A549 (cell line): ENCODE data around the gene USP32. TPM values are rescaled to one million over a fixed set of nuclear protein-coding genes. Genes with fewer than 3 reads are reported as not detected.

Experiments used
- ATAC-seq, 2 experiments: fragments of 200-7000 bp in 1 of 2; fragments of >200 bp in 1 of 2; cut with Nextera tagmentation in 1 of 2; cut with Tn5 transposase in 1 of 2; 3 replicates each; pipeline versions ENCODE4 v1.8.0 to v1.9.1; 2018 to 2020; ENCODE audit warnings: mild to moderate bottlenecking in 1 of 2, moderate library complexity in 1 of 2
- CTCF ChIA-PET: fragments of 300-600 bp; sonication (Branson Sonifier 250); formaldehyde crosslinking; extraction: SDS; loops from one replicate; lab custom pipeline; 2021; ENCODE audit warnings: antibody characterized with exemption, inconsistent platforms; lab: Yijun Ruan, JAX
- POLR2A ChIA-PET: fragments of 350-600 bp; formaldehyde crosslinking; extraction: SDS; loops from one replicate; lab custom pipeline; 2021; ENCODE audit warnings: antibody characterized with exemption, inconsistent platforms; lab: Yijun Ruan, JAX
- DNase-seq, 2 experiments: peaks; one replicate each; pipeline versions ENCODE4 v3.0.0 to v3.0.0-alpha.2; 2011 to 2016; ENCODE audit warnings: low read depth in 1 of 2, low spot score in 1 of 2
- FAIRE-seq: peaks from 2 replicates; lab custom pipeline; 2011; peaks lifted over from hg19 to GRCh38; lab: Jason Lieb, UNC
- H3K27ac ChIP-seq, 2 experiments: fragments of >200 bp; sonication (Bioruptor Twin); formaldehyde crosslinking; 3 replicates each; pipeline ENCODE4 v1.5.1; 2016 to 2017
- H3K4me1 ChIP-seq: fragments of >200 bp; sonication (Bioruptor Twin); formaldehyde crosslinking; 3 replicates; pipeline ENCODE4 v1.6.1; 2016
- H3K4me2 ChIP-seq: fragments of >200 bp; sonication (Bioruptor Twin); formaldehyde crosslinking; 3 replicates; pipeline ENCODE4 v1.6.1; 2016
- H3K4me3 ChIP-seq: fragments of >200 bp; sonication (Bioruptor Twin); formaldehyde crosslinking; 3 replicates; pipeline ENCODE4 v1.5.1; 2016
- H3K9me3 ChIP-seq: fragments of >200 bp; sonication (Bioruptor Twin); formaldehyde crosslinking; 3 replicates; pipeline ENCODE4 v1.6.1; 2016
- HEYL ChIP-seq: fragments of 250-450 bp; sonication (Bioruptor Pico); IDR thresholded peaks from 2 replicates; pipeline ENCODE4 v1.8.0; 2021; ENCODE audit warnings: mild to moderate bottlenecking, moderate library complexity
- HOXA7 ChIP-seq: fragments of 250-450 bp; sonication (Bioruptor Pico); IDR thresholded peaks from 2 replicates; pipeline ENCODE4 v1.5.0; 2020; ENCODE audit warnings: mild to moderate bottlenecking, moderate library complexity
- KDM5A ChIP-seq: fragments of 200-600 bp; sonication (generic); IDR thresholded peaks from 2 replicates; pipeline ENCODE4 v1.6.1; 2016; ENCODE audit warnings: antibody characterized with exemption, mild to moderate bottlenecking
- PHF8 ChIP-seq: fragments of 200-600 bp; sonication (generic); IDR thresholded peaks from 2 replicates; pipeline ENCODE4 v1.6.1; 2016; ENCODE audit warnings: low read depth, mild to moderate bottlenecking, antibody characterized with exemption, moderate library complexity, borderline replicate concordance
- ZSCAN20 ChIP-seq: fragments of 250-450 bp; sonication (Bioruptor Pico); IDR thresholded peaks from 2 replicates; pipeline ENCODE4 v1.8.0; 2022; ENCODE audit warnings: mild to moderate bottlenecking, moderate library complexity
- WGBS: methylation state at CpG from one replicate; pipeline ENCODE4 v1.1.6; 2017; ENCODE audit errors: missing lambda C conversion rate; 5-methylcytosine and 5-hydroxymethylcytosine counted together
- polyA plus RNA-seq, 4 experiments: library from polyadenylated mRNA; depleted of rRNA in 3 of 4; stranded (reverse); fragments of >200 nt; fragmentation: RNase III in 1 of 4; extraction: RNeasy Plus Mini Kit Qiagen cat#74134 plus additional on column Dnase treatment in 1 of 4; gene quantifications; 2 replicates in 3 of 4; 3 replicates in 1 of 4; pipeline ENCODE4 v1.2.3, GENCODE V29; 2011 to 2017
- TF ChIP-seq, protein P1 (sequence below): fragments of >200 bp; sonication (Bioruptor Twin); formaldehyde crosslinking; IDR thresholded peaks from 3 replicates; pipeline ENCODE4 v1.6.1; 2016
- TF ChIP-seq, protein P2 (sequence below): fragments of 150-350 bp; IDR thresholded peaks from 2 replicates; pipeline ENCODE4 v1.6.1; 2014; ENCODE audit warnings: low read depth, mild to moderate bottlenecking, low read length

The USP32 gene
- polyA plus RNA-seq, 2 of the 4 experiments (the other 2 are of a cell fraction) = 35.4 to 52.2 TPM

DNA sequence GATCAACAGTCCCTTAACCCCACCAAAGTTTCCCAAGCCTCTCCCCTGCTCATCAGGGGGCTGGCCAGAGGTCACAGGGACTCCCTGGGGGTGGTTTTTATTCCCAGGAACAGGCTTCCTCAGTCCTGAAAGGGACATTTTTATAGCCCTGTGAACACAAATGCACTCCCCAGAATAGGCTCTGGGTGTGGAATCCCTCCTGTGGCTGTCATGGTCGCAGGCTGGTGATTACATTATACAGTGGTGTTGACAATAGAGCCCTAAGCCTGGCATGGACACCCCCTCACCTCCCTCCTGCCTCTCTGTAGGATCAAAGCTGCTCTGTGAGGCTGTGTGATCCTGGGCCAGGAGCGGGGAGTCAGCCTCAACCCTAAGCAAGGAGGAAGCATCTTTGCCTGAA is 243.6 kb downstream of the USP32 start:
- FAIRE-seq (no peak), DNase-seq (no peak), ATAC-seq (peak; percentile 9 to 11; a peak in 3 of 6 replicates)
- ChIA-PET POLR2A (interaction anchor here (0.5 kb wide), 1 partner anchor 95 kb away, joined by 7 read pairs; no protein-coding TSS in a partner anchor), CTCF (interaction anchor here (2.0 to 15.1 kb wide), 3 partner anchors 5 to 286 kb away, joined by 7 to 150 read pairs (median 8); no protein-coding TSS in a partner anchor)
- Histone ChIP-seq H3K27ac (no peak overlapping the region), H3K4me2 (no peak overlapping the region)
- WGBS = 9% methylated on average over 1 of the region's 2 CpGs
- TF ChIP-seq KDM5A (no peak), HEYL (no peak)
- TF ChIP-seq, protein P1, sequence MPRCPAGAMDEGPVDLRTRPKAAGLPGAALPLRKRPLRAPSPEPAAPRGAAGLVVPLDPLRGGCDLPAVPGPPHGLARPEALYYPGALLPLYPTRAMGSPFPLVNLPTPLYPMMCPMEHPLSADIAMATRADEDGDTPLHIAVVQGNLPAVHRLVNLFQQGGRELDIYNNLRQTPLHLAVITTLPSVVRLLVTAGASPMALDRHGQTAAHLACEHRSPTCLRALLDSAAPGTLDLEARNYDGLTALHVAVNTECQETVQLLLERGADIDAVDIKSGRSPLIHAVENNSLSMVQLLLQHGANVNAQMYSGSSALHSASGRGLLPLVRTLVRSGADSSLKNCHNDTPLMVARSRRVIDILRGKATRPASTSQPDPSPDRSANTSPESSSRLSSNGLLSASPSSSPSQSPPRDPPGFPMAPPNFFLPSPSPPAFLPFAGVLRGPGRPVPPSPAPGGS = no peak
- TF ChIP-seq, all 56 proteins: peak for 0
- Histone ChIP-seq H3K4me1 (peaks cover 20% of the 10 kb centered on the region), H3K9me3 (no peaks in the 10 kb centered on the region), H3K4me3 (no peak overlapping the region)

DNA sequence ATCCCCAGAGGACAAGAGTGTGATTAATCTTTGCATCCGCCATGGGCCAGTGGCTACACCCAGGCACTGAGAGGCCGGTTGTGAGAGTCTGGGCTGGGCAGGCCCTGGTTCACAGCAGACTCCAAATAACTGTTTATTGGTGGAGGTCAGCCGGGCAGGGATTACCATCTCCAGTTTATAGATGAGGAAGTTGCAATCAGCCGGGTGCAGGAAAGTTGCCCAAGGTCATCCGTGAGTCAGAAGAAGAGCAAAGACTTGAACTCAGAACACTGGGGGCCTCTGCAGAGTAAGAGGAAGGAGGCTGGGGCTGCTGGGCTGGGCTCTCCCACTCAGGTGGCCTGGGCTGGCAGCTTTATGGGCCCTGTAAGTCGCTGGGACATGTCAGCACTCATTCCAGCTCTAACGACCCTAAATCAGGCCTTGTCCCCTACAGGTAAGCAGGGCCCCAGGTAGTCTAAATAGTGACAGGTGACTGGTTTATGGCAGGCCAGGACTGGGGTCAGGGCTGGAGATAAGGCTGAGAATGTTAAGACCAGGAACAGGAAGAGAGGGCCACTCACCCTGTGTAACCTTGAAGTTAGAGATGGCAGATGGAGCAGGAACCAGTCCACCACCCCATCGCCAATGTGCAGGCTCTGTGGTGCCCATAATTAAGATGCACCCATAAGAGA is 244.2 kb downstream of the USP32 start:
- POLR2A ChIA-PET = interaction anchor here (0.5 kb wide), 1 partner anchor 96 kb away, joined by 7 read pairs; no protein-coding TSS in a partner anchor

DNA sequence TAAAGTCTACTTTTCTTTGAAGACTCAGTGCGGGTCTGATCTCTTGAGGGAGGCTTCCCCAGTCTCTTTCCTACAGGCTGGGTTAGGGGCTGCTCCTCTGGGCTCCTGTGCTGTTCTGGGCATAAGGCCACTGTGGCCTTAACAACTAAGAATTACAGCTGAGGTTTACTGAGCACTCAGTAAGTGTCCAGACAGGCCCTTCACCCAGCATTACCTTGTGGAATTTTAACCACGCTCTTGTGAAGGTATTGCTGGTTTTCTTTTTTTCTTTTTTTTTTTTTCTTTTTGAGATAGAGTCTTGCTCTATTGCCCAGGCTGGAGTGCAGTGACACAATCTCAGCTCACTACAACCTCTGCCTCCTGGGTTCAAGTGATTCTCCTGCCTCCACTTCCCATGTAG is 245.7 kb downstream of the USP32 start:
- no peak for DNase-seq
- POLR2A ChIA-PET = no interaction called here
- no peak for FAIRE-seq
- ATAC-seq = no peak
- no peaks in the 10 kb centered on the region for H3K9me3 ChIP-seq
- TF ChIP-seq HOXA7 (CRISPR knock-in tag) (no peak), ZSCAN20 (CRISPR knock-in tag) (no peak)
- peaks cover 36% of the 10 kb centered on the region for H3K4me1 ChIP-seq
- 77% methylated on average over 2 of the region's 2 CpGs for WGBS
- H3K4me2 ChIP-seq = no peak overlapping the region
- H3K27ac ChIP-seq = no peak overlapping the region
- CTCF ChIA-PET = interaction anchor here (0.6 to 10.1 kb wide), 5 partner anchors 8 to 276 kb away, joined by 3 to 150 read pairs (median 4); partner anchors contain the start of genes CA4 and CHCT1
- H3K4me3 ChIP-seq = no peak overlapping the region

More for the DNA sequence above, 244.2 kb downstream of the USP32 start:
- no peak overlapping the region for H3K4me2 ChIP-seq
- no peaks in the 10 kb centered on the region for H3K9me3 ChIP-seq
- peaks cover 27% of the 10 kb centered on the region for H3K4me1 ChIP-seq
- CTCF ChIA-PET = interaction anchor here (1.0 to 15.1 kb wide), 5 partner anchors 5 to 79 kb away, joined by 4 to 150 read pairs (median 4); partner anchors contain the start of gene CA4
- ATAC-seq (no peak), FAIRE-seq (no peak), DNase-seq (no peak)
- no peak overlapping the region for H3K4me3 ChIP-seq
- WGBS = 76% methylated on average over 8 of the region's 8 CpGs
- no peak overlapping the region for H3K27ac ChIP-seq
- TF ChIP-seq PHF8 = no peak
- TF ChIP-seq, protein P2, sequence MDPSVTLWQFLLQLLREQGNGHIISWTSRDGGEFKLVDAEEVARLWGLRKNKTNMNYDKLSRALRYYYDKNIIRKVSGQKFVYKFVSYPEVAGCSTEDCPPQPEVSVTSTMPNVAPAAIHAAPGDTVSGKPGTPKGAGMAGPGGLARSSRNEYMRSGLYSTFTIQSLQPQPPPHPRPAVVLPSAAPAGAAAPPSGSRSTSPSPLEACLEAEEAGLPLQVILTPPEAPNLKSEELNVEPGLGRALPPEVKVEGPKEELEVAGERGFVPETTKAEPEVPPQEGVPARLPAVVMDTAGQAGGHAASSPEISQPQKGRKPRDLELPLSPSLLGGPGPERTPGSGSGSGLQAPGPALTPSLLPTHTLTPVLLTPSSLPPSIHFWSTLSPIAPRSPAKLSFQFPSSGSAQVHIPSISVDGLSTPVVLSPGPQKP = no peak

DNA sequence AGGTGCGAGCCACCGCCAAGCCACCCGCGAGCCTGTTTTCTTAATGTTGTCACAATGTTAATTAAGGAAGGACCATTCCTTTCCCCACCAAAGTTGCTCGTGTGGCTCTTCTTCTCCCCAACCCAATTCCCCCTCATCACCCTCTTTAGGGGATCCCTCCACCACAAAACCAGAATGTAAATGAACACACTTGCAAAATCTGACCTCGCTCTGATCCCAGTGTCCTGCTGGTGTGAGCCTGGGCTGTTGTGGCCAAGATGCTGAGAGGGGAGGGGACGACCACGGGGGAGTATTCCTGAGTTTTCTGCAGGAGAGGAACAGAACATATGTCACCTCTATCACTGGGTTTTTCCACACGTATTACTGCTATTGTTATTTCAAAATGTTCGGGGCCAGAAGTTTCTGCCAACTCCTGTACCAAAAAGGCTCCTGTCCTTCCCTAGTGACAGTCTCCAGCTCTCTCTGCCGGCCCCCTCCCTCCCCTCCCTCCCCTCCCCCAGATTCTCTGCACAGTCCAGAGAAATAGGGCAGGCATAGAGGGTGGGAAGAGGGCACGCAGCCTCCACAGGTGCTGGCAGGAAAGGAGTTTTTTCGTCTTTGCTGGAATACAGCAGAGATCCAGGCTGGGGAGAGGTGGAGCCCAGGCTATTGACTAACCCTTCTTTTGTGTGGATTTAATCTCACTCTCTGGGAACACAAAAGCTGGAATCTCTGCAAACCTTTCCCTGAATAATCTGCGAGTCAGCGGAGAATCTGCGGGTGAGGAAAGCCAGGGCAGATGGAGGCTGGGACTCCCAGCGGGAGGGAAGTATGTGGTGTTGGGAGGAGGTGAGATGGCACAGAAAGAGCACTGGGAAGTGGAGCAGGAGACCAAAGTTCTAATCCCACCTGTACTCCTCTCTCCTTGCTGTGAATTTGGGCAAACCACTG is 246.7 kb downstream of the USP32 start:
- TF ChIP-seq HEYL (no peak), PHF8 (no peak)
- TF ChIP-seq, protein P1 = no peak
- H3K4me3 ChIP-seq = no peak overlapping the region
- ChIA-PET CTCF (interaction anchor here (0.6 to 10.1 kb wide), 5 partner anchors 10 to 277 kb away, joined by 3 to 150 read pairs (median 4); partner anchors contain the start of genes CA4 and CHCT1), POLR2A (no interaction called here)
- FAIRE-seq (no peak), DNase-seq (no peak), ATAC-seq (no peak)
- no peak overlapping the region for H3K4me2 ChIP-seq
- no peak overlapping the region for H3K27ac ChIP-seq
- peaks cover 29% of the 10 kb centered on the region for H3K4me1 ChIP-seq
- no peaks in the 10 kb centered on the region for H3K9me3 ChIP-seq
- WGBS = 53% methylated on average over 17 of the region's 17 CpGs
